Type B pancreatic cell (in vitro differentiated cells): ENCODE results near the gene ANKK1. TPM values are rescaled to one million over a fixed set of nuclear protein-coding genes. Genes with fewer than 3 reads are reported as not detected.

Experiments
- DNase-seq: peaks from one replicate; pipeline ENCODE4 v3.0.0; 2021; ENCODE audit warnings: mixed read lengths; ENCODE audit not compliant: unreplicated experiment; ENCODE audit errors: extremely low spot score
- H3K27ac Mint-ChIP-seq: 2 replicates; pipeline ENCODE4 v1.8.0; 2021; ENCODE audit warnings: mild to moderate bottlenecking, mixed read lengths
- H3K27me3 Mint-ChIP-seq: 2 replicates; pipeline ENCODE4 v1.8.0; 2021; ENCODE audit warnings: mixed read lengths
- H3K36me3 Mint-ChIP-seq: 2 replicates; pipeline ENCODE4 v1.8.0; 2021; ENCODE audit warnings: mixed read lengths
- H3K4me1 Mint-ChIP-seq: one replicate; pipeline ENCODE4 v1.8.0; 2021; ENCODE audit warnings: mixed read lengths; ENCODE audit not compliant: unreplicated experiment
- H3K4me3 Mint-ChIP-seq: 2 replicates; pipeline ENCODE4 v1.8.0; 2021; ENCODE audit warnings: mild to moderate bottlenecking, mixed read lengths
- H3K9me3 Mint-ChIP-seq: 2 replicates; pipeline ENCODE4 v1.8.0; 2021; ENCODE audit warnings: mixed read lengths
- total RNA-seq: library from RNA; stranded (reverse); gene quantifications from 2 replicates; pipeline ENCODE4 v1.2.1, GENCODE V29; 2021; ENCODE audit warnings: low replicate concordance
- TF ChIP-seq, protein P1 (sequence below): fragments of 200-600 bp; sonication (generic); conservative IDR thresholded peaks from 2 replicates; pipeline ENCODE4 v1.5.0; 2021; ENCODE audit warnings: antibody characterized with exemption, mild to moderate bottlenecking

The ANKK1 gene
- total RNA-seq, 1 donor from 2014 or later: 0.53 TPM

- DNase-seq: no peak
- TF ChIP-seq, protein P1, sequence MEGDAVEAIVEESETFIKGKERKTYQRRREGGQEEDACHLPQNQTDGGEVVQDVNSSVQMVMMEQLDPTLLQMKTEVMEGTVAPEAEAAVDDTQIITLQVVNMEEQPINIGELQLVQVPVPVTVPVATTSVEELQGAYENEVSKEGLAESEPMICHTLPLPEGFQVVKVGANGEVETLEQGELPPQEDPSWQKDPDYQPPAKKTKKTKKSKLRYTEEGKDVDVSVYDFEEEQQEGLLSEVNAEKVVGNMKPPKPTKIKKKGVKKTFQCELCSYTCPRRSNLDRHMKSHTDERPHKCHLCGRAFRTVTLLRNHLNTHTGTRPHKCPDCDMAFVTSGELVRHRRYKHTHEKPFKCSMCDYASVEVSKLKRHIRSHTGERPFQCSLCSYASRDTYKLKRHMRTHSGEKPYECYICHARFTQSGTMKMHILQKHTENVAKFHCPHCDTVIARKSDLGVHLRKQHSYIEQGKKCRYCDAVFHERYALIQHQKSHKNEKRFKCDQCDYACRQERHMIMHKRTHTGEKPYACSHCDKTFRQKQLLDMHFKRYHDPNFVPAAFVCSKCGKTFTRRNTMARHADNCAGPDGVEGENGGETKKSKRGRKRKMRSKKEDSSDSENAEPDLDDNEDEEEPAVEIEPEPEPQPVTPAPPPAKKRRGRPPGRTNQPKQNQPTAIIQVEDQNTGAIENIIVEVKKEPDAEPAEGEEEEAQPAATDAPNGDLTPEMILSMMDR: no peak
- H3K27me3 Mint-ChIP-seq: peaks cover 11% of the 10 kb centered on the region
- H3K9me3 Mint-ChIP-seq: no peaks in the 10 kb centered on the region
- peaks cover 6% of the 10 kb centered on the region for H3K4me1 Mint-ChIP-seq
- no peak overlapping the region for H3K4me3 Mint-ChIP-seq
- no peak overlapping the region for H3K27ac Mint-ChIP-seq
- H3K36me3 Mint-ChIP-seq: no peaks in the 10 kb centered on the region
Measured at GRCh38 chr11:113409526-113409925, 21.9 kb downstream of the ANKK1 start.

DNA sequence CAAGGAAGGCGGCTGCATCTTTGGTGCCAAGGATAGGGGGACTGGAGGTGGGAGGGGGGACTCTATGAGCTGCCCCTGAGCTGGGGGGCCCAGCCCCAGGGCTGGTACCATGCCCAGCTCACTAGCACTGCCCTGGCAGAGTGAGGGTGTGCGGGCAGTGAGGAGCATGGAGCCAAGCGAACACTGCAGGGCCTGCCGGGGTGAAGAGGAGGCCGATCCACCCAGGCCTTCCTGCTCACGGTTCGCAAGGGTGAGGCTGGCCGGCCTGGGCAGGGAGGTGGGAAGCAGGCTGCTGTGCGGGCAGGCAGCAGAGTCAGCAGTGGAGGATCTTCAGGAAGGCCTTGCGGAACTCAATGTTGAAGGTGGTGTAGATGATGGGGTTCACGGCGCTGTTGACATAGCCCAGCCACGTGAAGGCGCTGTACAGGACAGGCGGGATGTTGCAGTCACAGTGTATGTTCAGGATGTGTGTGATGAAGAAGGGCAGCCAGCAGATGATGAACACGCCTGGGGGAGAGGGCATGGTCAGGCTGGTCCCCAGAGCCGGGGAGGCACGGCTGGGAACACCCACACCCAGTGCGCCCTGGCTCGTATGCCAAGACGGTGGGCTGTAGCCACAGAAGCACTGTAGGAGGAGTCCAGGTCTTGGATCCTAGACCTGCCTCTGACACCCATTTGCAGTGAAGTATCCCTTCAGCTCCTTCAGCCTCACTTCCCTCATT lies 23.0 kb downstream of the ANKK1 start:
- peaks cover 2% of the 10 kb centered on the region for H3K4me1 Mint-ChIP-seq
- H3K27ac Mint-ChIP-seq: no peak overlapping the region
- H3K4me3 Mint-ChIP-seq: no peak overlapping the region
- no peaks in the 10 kb centered on the region for H3K9me3 Mint-ChIP-seq
- H3K27me3 Mint-ChIP-seq: peaks cover 7% of the 10 kb centered on the region
- H3K36me3 Mint-ChIP-seq: no peaks in the 10 kb centered on the region
- DNase-seq: no peak
- TF ChIP-seq, protein P1: no peak

DNA sequence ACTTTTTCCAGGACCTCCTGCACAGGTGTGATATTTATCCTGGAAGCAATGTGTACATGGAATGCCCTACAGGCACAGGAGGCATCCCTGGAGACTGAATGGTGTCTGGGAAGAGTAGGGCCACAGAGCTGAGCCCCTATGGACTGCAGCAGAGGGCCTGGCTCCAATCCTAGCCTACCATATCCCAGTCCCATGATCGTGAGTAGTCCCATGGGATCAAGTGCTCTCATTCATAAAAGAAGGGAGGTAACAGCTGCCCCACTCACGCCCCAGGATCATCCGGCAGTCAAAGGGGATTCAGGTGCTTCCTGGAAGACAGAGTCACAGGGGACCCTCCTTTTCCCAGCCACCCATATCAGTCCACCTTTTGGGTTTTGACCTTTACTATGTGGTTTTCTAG lies 24.0 kb downstream of the ANKK1 start:
- Mint-ChIP-seq H3K9me3 (no peaks in the 10 kb centered on the region), H3K4me1 (no peaks in the 10 kb centered on the region), H3K4me3 (no peak overlapping the region), H3K27me3 (peaks cover 6% of the 10 kb centered on the region), H3K36me3 (no peaks in the 10 kb centered on the region), H3K27ac (no peak overlapping the region)
- TF ChIP-seq, protein P1: no peak
- no peak for DNase-seq

DNA sequence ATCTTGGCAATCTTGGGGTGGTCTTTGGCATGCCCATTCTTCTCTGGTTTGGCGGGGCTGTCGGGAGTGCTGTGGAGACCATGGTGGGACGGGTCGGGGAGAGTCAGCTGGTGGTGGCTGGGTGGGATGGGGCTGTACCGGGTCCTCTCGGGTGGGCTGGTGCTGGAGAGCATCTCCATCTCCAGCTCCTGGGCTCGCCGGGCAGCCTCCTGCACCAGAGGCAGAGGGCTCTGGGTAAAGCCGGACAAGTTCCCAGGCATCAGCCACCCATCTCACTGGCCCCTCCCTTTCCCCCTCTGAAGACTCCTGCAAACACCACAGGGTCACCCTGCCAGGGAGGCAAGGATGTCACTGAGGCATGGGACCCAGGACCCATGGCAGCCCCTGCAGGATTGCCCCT lies 25.1 kb downstream of the ANKK1 start:
- Mint-ChIP-seq H3K9me3 (no peaks in the 10 kb centered on the region), H3K27ac (no peak overlapping the region), H3K36me3 (no peaks in the 10 kb centered on the region), H3K4me3 (no peak overlapping the region), H3K27me3 (peaks cover 6% of the 10 kb centered on the region), H3K4me1 (no peaks in the 10 kb centered on the region)
- TF ChIP-seq, protein P1: no peak
- no peak for DNase-seq

DNA sequence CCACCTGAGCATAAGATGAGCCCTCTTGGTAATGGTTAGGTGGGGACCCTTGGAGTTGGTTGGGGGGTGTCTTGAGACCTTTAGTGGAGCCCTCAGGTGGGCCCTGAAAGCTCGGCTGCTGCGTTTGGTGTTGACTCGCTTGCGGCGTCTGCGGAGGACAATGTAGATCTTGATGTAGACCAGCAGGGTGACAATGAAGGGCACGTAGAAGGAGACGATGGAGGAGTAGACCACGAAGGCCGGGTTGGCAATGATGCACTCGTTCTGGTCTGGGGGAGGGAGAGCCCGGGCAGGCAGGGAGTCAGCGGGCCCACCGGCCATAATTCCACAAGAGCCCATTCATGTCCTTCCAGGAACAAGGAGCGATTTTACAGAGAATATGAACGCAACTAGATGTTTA lies 27.8 kb downstream of the ANKK1 start:
- TF ChIP-seq, protein P1: no peak
- no peaks in the 10 kb centered on the region for H3K36me3 Mint-ChIP-seq
- H3K4me1 Mint-ChIP-seq: no peaks in the 10 kb centered on the region
- H3K4me3 Mint-ChIP-seq: no peak overlapping the region
- H3K9me3 Mint-ChIP-seq: no peaks in the 10 kb centered on the region
- H3K27ac Mint-ChIP-seq: no peak overlapping the region
- H3K27me3 Mint-ChIP-seq: peaks cover 7% of the 10 kb centered on the region
- no peak for DNase-seq
